C4-2B (cell line): ENCODE data around the gene KHDRBS2.

Experiments
- ZFX ChIP-seq: fragments of 450-650 bp; IDR thresholded peaks from 2 replicates; pipeline ENCODE4 v1.6.1; 2017
- TF ChIP-seq, protein P1 (sequence below): fragments of 450-650 bp; conservative IDR thresholded peaks from 2 replicates; pipeline ENCODE4 v1.5.1; 2017; ENCODE audit warnings: mild to moderate bottlenecking

DNA sequence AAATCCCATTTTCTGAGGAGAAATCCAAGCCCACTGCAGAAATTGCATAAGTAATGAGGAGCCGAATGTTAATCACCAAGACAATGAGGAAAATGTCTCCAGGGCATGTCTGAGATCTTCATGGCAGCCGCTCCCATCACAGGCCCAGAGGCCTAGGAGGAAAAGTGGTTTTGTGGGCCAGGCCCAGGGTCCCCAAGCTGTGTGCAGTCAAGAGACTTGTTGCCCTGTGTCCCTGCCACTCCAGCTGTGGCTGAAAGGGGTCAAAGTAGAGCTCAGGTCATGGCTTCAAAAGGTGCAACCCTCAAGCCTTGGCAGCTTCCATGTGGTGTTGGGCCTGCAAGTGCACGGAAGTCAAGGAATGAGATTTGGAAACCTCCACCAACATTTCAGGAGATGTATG, 276.6 kb downstream of the KHDRBS2 start:
- TF ChIP-seq, protein P1, sequence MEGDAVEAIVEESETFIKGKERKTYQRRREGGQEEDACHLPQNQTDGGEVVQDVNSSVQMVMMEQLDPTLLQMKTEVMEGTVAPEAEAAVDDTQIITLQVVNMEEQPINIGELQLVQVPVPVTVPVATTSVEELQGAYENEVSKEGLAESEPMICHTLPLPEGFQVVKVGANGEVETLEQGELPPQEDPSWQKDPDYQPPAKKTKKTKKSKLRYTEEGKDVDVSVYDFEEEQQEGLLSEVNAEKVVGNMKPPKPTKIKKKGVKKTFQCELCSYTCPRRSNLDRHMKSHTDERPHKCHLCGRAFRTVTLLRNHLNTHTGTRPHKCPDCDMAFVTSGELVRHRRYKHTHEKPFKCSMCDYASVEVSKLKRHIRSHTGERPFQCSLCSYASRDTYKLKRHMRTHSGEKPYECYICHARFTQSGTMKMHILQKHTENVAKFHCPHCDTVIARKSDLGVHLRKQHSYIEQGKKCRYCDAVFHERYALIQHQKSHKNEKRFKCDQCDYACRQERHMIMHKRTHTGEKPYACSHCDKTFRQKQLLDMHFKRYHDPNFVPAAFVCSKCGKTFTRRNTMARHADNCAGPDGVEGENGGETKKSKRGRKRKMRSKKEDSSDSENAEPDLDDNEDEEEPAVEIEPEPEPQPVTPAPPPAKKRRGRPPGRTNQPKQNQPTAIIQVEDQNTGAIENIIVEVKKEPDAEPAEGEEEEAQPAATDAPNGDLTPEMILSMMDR, result no peak
- TF ChIP-seq ZFX, result no peak
